Stimulated activated CD4-positive, alpha-beta T cell treated with anti-CD3 and anti-CD28 coated beads, Interleukin-4, amount 100 ng/mL, for 24 hours (primary cell): ENCODE data around the gene GLIS1.

Source experiments
- DNase-seq: peaks from one replicate; pipeline ENCODE4 v3.0.0-alpha.2; 2020

GLIS1 gene

DNA sequence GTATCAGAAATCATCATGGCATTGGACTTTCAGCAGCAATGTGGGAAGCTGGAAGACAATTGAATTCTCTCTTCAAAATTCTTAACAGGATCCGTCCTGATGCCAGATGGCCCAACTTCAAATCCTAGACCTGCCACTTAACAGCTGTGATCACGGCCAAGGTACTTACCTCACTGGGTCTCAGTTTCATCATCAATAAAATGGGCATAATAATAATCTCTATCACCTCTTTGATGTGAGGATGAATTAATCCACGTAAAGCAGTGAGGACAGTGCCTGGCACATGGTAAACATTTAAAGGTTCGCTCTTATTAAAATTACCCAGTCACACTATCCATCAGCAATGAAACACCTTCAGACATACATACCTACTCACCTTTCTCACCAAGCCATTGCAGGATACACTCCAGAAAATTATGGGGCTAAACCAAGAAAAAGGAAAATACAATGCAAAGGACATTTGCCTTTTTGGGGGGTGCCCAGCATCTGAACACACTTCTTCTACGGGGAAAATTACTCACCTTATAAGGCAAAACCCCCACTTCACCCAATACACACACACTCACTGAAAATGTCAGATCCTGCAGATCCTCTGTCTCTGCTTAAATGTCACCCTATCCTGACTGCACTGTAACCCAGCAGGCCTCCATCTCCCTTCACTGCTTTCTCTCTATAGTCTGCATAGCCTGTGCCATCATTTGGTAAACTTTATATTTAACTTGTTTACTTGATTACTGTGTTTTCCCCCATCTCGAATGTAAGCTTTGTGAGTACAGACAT, 21.7 kb downstream of the GLIS1 start:
- DNase-seq = no peak

DNA sequence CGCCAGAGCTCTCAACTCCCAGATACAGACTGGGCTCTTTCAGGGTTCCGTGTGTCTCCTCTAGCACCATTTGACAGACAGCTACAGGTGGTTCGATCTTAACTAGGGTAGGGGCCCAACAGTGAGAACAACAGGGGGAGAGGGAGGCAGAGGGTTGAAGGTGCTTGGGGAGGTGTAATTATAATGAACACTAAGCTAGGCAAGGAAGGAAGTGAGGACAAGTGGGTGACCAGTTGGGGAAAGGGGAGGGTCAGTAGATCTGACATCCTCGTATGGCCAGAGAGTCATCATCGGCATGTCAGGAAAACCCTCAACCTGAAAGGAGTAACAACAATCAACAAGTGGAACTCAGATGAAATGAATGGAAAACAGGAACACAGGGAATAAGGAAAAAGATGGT, 22.8 kb downstream of the GLIS1 start:
- DNase-seq = no peak

DNA sequence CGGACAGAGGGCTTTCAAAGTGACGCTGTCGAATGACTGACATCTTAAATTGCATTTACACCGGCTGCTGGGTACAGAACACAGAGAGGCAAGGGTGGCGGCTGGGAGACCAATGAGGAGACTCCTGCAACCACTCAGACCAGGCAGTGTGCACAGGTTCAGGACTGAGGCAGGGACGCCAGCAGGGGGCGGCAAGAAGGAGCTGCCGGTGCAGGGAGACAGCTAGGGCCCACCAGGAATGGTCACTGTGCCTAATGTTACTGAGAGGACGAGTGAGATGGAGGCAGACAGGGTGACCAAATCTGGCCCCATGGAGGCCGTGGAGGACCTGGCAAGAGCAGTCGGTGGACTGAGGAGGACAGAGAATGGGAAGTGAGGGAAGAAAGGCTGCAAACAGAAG, 23.5 kb downstream of the GLIS1 start:
- no peak for DNase-seq

- DNase-seq = no peak
These were observed 26.7 kb downstream of the GLIS1 start for GRCh38 chr1:53712276-53712675.

DNA sequence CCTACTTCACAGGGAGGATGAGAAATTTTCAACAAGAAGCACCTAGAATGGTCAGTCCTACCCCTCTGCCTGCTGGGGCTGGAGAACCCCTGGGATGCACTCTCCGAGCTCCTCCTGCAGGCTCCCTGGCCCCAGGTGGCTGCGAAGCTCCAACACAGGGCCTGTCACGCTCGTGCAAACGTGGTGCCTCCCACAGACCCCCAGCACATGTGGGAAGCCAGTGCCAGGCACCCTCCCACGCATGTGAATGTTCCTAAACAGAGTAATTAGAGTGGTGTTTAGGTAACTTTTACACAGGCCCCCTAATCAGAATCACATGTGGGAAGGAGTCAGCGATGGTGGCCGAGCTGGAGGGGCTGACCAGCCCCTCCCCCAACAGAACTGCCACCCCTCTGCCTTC, 28.4 kb downstream of the GLIS1 start:
- no peak for DNase-seq

GRCh38 chr1:53708687-53709086, 30.3 kb downstream of the GLIS1 start:
- DNase-seq = no peak

GRCh38 chr1:53706356-53706755, 32.6 kb downstream of the GLIS1 start:
- DNase-seq = no peak

- DNase-seq = no peak
These were observed 33.4 kb downstream of the GLIS1 start for GRCh38 chr1:53705446-53706096.

DNA sequence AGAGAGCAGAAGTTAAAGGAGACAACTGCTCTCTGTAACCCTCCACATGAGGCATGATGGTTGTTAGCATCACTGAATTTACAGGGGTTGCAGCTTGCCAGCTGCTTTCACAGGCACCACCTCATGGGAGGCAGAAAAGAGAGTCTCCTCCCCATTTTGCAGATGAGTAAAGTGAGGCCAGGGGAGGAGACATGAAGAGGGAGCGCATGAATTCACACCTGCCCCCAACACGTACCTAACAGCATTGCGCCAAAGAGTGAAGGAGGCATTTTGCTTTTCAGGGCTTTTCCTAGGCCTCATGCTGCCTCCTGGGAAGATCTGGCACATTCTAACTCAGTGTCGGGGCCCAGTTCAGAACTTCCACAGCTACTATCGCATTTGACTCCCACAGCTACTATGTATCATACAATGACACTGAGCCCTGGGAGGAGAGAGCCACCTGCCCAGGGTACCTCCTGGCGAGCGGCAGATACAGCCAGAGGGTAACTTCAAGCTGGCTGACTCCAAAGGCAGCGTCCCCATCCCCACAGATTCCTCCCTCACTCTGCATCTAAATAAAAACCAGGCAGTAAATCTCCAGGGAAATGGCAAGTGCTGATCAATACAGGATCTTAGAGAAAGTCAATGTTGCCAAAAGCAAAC, 34.0 kb downstream of the GLIS1 start:
- no peak for DNase-seq

- DNase-seq = no peak
These were observed 34.7 kb downstream of the GLIS1 start for GRCh38 chr1:53704304-53704703.

DNA sequence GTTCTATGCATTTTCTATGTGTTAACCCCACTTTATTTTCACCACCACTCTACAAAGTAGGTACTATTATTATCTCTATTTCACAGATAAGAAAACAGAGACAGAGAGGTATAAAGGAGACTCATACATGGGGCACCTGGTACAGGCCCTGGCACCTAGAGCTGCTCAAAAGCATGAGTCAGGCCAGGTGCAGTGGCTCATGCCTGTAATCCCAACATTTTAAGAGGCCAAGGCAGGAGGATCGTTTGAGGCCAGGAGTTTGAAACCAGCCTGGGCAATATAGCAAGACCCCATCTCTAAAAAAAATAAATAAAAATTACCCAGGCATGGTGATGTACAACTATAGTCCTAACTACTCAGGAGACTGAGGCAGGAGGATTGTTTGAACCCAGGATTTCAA, 35.8 kb downstream of the GLIS1 start:
- DNase-seq = no peak

GRCh38 chr1:53702341-53702740, 36.6 kb downstream of the GLIS1 start:
- DNase-seq = no peak

DNA sequence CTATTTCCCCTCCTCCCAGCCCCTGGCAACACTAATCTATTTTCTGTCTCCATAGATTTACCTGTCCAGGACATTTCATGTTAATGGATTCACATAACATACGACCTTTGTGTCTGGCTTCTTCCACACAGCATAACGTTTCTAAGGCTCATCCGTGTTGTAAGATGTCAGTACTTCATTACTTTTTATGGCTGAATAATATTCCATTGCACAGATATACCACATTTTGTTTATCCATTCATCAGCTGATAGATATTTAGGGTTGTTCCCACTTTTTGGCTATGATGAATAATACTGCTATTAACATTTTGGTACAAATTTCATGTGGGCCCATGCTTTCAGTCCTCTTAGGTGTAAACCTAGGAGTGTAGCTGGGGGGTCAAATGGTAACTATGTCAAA, 38.2 kb downstream of the GLIS1 start:
- DNase-seq = no peak

DNA sequence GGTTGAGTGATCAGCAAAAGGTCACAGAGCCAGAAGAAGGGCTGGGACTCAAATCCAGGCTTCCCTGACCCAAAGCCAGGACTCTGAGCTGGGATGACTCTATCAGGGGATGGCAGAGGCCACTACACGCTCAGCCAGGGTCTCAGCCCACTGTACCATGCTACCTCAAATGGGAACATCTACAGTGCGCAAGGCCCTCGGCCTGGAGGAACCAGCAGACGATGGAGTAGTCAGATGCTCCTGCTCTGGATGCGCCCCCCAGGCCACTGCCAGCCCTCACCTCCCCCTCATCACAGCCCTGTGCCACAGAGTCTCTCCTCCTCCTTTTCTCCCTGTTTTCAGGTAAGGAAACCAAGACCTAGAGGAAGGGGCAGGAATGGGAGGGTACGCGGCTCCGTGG, 39.0 kb downstream of the GLIS1 start:
- DNase-seq = no peak

DNA sequence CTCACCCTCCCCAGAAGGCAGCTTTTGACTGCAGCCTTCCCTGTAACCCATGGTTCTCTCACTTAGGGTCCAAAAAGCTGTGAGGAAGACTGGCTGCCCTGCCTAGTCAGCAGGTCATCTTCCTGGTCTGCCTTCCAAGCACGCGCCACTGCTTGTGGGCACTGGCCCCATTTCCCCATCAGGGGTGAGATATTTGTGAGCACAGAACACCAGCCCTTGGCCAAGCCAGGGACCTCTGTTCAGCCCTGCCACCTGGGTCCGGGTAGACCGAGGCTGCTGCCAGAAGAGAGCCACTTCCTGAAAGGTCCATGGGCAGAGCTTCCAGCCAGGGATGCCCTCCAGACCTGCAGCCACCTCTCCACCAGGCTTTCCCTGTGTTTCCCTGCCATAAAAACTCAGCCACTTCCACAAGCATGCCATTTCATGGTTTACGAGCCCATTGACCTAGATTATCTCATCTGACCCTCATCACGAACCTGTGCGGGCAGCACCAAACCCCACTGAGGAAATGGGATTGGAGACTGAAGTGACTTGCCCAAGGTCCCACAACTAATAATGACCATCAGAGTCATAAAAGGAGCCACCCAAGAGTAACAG, 40.5 kb downstream of the GLIS1 start:
- no peak for DNase-seq

- no peak for DNase-seq
These were observed 41.1 kb downstream of the GLIS1 start for GRCh38 chr1:53697721-53698383.

DNA sequence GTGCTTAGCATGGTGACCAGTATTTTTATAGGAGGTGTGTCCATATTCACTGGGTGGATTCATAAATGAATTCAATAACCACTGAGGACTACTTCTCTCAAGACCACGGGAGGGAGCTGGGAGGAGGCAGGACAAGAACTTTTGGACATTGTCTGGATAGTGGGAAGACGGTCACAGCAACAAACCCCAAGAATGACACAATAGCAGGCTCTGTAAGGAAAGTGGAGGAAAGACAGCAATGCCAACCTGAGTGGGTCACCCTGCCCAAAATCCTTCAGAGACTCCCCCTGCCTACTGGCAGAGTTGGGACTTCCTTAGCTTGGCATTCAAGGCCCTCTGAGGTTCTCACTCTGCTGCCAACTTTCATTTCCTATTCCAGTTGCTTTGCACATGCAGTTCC, 42.0 kb downstream of the GLIS1 start:
- DNase-seq = no peak

- no peak for DNase-seq
These were observed 42.4 kb downstream of the GLIS1 start for GRCh38 chr1:53696571-53696970.

DNA sequence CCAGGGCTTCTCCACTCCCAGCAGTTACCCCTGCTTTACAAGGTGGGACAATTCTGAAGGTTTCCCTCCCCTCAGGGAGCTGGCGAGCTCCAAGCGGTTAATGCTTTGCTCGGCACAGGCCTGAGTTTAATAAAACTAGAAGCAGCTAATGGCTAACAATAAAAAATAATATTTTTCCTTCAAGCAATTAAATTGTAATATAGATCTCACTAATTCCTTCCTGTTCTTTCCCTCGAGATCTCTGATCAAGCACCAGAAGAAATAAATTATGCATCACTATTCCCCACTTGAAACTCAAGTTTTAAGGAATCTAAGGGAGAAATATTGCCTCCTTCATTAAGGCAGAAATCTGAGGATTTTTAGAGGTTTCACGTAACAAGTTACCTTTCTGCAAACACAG, 42.9 kb downstream of the GLIS1 start:
- DNase-seq = no peak

DNA sequence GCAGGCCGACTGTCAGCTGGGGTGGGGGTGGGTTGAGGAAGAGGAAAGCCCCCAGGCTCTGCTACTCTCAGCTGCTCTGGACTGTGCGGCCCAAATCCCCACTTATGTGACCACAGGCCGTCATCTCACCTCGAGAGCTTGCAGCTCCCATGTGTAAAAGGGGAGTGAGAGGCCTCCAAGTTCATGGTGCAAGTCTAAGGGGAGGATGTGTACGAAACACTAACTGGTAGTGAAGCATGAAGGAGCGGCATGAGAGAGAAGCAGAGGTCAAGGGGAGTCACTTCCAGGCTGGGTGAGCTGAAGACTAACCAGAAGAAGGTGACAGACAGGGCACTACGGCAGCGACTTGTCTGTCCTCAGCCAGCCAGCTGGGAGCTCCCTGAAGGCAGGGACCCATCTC, 43.8 kb downstream of the GLIS1 start:
- DNase-seq = no peak

- no peak for DNase-seq
These were observed 44.3 kb downstream of the GLIS1 start for GRCh38 chr1:53694718-53695091.

DNA sequence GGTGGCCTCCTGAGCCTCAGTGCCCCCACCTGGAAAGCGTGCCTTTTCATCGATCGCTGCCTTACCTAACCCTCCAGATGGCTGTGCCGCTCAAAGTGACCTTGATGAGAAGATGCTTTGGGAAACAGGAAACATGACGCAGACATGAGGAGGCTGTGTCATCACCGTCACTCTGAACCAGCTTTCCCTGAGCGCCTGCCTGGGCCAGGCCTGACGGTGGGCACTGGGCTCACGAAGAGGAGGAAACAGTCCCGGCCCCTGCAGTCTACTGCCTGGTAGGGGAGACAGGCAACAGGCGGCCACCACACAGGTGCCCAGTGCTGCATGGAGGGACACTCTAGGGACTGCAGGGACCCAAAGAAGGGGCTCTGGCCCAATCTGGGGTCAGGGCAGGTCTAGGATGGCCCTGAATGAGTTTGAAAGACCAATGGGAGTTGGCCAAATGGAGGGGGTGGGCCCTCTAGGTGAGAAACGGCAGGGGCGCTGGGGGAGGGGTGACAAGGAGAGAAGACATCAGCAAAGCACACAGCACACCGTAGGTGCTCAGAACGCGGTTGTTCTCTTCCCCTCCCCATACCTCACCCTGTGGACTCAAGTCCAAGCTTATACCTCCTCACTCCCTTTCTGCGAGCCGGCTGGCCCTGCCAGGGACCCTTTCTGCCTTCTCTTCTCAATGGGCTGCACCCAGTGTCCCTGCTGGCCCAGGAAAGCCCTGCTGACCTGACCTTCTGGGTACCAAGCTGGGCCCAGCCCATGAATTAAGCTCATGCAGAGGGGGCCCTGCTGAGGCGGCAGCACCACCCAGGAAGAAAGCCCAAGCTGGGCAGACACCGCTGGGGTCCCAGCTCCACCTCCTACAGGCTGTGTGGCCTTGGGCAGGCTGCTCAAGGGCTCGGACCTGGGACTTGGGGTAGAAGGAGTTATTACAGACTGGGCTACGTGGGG, 44.9 kb downstream of the GLIS1 start:
- DNase-seq = no peak
